Activated CD4-positive, alpha-beta T cell treated with anti-CD3 and anti-CD28 coated beads, Interleukin-2, amount 50 U/mL, for 4 hours (primary cell): ENCODE data around the gene RPL37A.

Experiments used
- DNase-seq, 2 experiments: peaks; one replicate each; pipeline ENCODE4 v3.0.0-alpha.2; 2020

RPL37A gene

GRCh38 chr2:216551234-216552068, 52.8 kb downstream of the RPL37A start:
- no peak for DNase-seq

- DNase-seq, result no peak
Measured at GRCh38 chr2:216553093-216553478, 54.4 kb downstream of the RPL37A start.
